Testis (tissue), 3 donors: ENCODE measurements around the gene TTLL5. TPM values are rescaled to one million over a fixed set of nuclear protein-coding genes. Genes with fewer than 3 reads are reported as not detected.

Experiments used
- DNase-seq: peaks from one replicate; pipeline ENCODE4 v3.0.0-alpha.2; 2019
- H3K27ac ChIP-seq, 2 donors: fragments of 200-600 bp; sonication (generic); one replicate each; pipeline ENCODE4 v1.5.1; 2019
- H3K27me3 ChIP-seq: fragments of 200-600 bp; sonication (generic); one replicate; pipeline ENCODE4 v1.5.1; 2019
- H3K36me3 ChIP-seq: fragments of 200-600 bp; sonication (generic); one replicate; pipeline ENCODE4 v1.5.1; 2017; ENCODE audit warnings: low read depth; ENCODE audit errors: missing control alignments
- H3K4me1 ChIP-seq: fragments of 200-600 bp; sonication (generic); one replicate; pipeline ENCODE4 v1.5.1; 2019
- H3K4me3 ChIP-seq, 2 donors: fragments of 200-600 bp; sonication (generic); one replicate each; pipeline ENCODE4 v1.5.1; 2017 to 2019
- H3K9me3 ChIP-seq: fragments of 200-600 bp; sonication (generic); one replicate; pipeline ENCODE4 v1.5.1; 2017
- CTCF ChIP-seq, 3 experiments: fragments of 450-650 bp in 2 of 3; fragments of 200-600 bp in 1 of 3; sonication (generic) in 1 of 3; IDR thresholded peaks; one replicate each; pipeline ENCODE4 v1.5.1; 2016 to 2019; ENCODE audit warnings: antibody characterized with exemption in 3 of 3, mild to moderate bottlenecking in 2 of 3, moderate library complexity in 1 of 3
- POLR2A ChIP-seq: fragments of 450-650 bp; IDR thresholded peaks from one replicate; pipeline ENCODE4 v1.6.1; 2017; ENCODE audit warnings: antibody characterized with exemption, mild to moderate bottlenecking, moderate library complexity
- WGBS, 2 donors: methylation state at CpG; one replicate each; pipeline ENCODE4 v1.1.5; 2018; 5-methylcytosine and 5-hydroxymethylcytosine counted together
- intact Hi-C: fragments of 100-400 bp; cut with DNase I; formaldehyde crosslinking; loops from one replicate; pipeline ENCODE4 v1.15.1; 2023; ENCODE audit warnings: low total_unique reads
- polyA plus RNA-seq: library from polyadenylated mRNA; stranded (reverse); fragments of 350-450 nt; fragmentation: Illumina TruSeq; extraction: RNeasy Lipid Tissue Mini Kit (QIAGEN cat#74804); gene quantifications from one replicate; pipeline ENCODE4 v1.2.3, GENCODE V29; 2014; ENCODE audit warnings: low read depth, low replicate concordance; ENCODE audit not compliant: insufficient read depth
- total RNA-seq, 2 donors: library from RNA; depleted of rRNA; stranded (reverse); fragments of >200 nt; gene quantifications; one replicate each; pipeline ENCODE4 v1.2.3, GENCODE V29; 2016

Gene TTLL5
- total and polyA plus RNA-seq, 3 donors from 2014 or later, result 112 to 318 (median 155) TPM

GRCh38 chr14:75835156-75835725 lies 174.2 kb downstream of the TTLL5 start:
- H3K4me3 ChIP-seq, result no peak overlapping the region
- DNase-seq, result no peak
- H3K9me3 ChIP-seq, result no peaks in the 10 kb centered on the region
- intact Hi-C loops, result no loop called here
- no peak overlapping the region for H3K27ac ChIP-seq
- no peaks in the 10 kb centered on the region for H3K27me3 ChIP-seq
- TF ChIP-seq POLR2A, result no peak
- no peak for TF ChIP-seq CTCF (IDR thresholded peaks at IDR 0.05)
- H3K4me1 ChIP-seq, result peaks cover 8% of the 10 kb centered on the region
- no peaks in the 10 kb centered on the region for H3K36me3 ChIP-seq

- Histone ChIP-seq H3K9me3 (no peaks in the 10 kb centered on the region), H3K4me3 (no peak overlapping the region), H3K4me1 (peaks cover 8% of the 10 kb centered on the region), H3K27me3 (no peaks in the 10 kb centered on the region), H3K36me3 (no peaks in the 10 kb centered on the region), H3K27ac (no peak overlapping the region)
- no peak for DNase-seq
- TF ChIP-seq POLR2A (no peak), CTCF (IDR thresholded peaks at IDR 0.05) (no peak)
- WGBS, 2 donors, result 90 to 97% methylated on average over 1 of the region's 1 CpG
- intact Hi-C loops, result no loop called here
Observed at GRCh38 chr14:75835737-75836136, 174.7 kb downstream of the TTLL5 start.

- no peaks in the 10 kb centered on the region for H3K27me3 ChIP-seq
- no peak overlapping the region for H3K4me3 ChIP-seq
- TF ChIP-seq POLR2A (no peak), CTCF (IDR thresholded peaks at IDR 0.05) (no peak)
- DNase-seq, result no peak
- 95 to 97% methylated on average over 3 of the region's 3 CpGs for WGBS, 2 donors
- H3K9me3 ChIP-seq, result no peaks in the 10 kb centered on the region
- intact Hi-C loops, result no loop called here
- H3K36me3 ChIP-seq, result no peaks in the 10 kb centered on the region
- no peak overlapping the region for H3K27ac ChIP-seq
- peaks cover 4% of the 10 kb centered on the region for H3K4me1 ChIP-seq
Observed at GRCh38 chr14:75837151-75837787, 176.2 kb downstream of the TTLL5 start.

GRCh38 chr14:75840911-75841310 lies 179.9 kb downstream of the TTLL5 start:
- no peak for DNase-seq
- Histone ChIP-seq H3K4me1 (no peaks in the 10 kb centered on the region), H3K27me3 (no peaks in the 10 kb centered on the region), H3K9me3 (no peaks in the 10 kb centered on the region), H3K36me3 (no peaks in the 10 kb centered on the region), H3K4me3 (no peak overlapping the region), H3K27ac (no peak overlapping the region)
- no peak for TF ChIP-seq POLR2A
- no peak for TF ChIP-seq CTCF (IDR thresholded peaks at IDR 0.05)
- intact Hi-C loops, result no loop called here
- WGBS, 2 donors, result 87 to 93% methylated on average over 5 of the region's 5 CpGs

GRCh38 chr14:75842551-75842950 lies 181.5 kb downstream of the TTLL5 start:
- intact Hi-C loops, result no loop called here
- no peaks in the 10 kb centered on the region for H3K36me3 ChIP-seq
- H3K4me3 ChIP-seq, result no peak overlapping the region
- no peak for DNase-seq
- H3K27me3 ChIP-seq, result no peaks in the 10 kb centered on the region
- WGBS, 2 donors, result 43 to 56% methylated on average over 3 of the region's 3 CpGs
- TF ChIP-seq POLR2A (no peak), CTCF (IDR thresholded peaks at IDR 0.05) (no peak)
- H3K9me3 ChIP-seq, result no peaks in the 10 kb centered on the region
- no peaks in the 10 kb centered on the region for H3K4me1 ChIP-seq
- no peak overlapping the region for H3K27ac ChIP-seq
